ENCODE measurements around the gene OR7C1. TPM values are rescaled to one million over a fixed set of nuclear protein-coding genes. Genes with fewer than 3 reads are reported as not detected.
"Not testable (repeated sequence)": the region's sequence is repeated elsewhere in the genome, so short reads cannot be mapped to it uniquely, and the experiment has no call there.

The OR7C1 gene
- total RNA-seq, 1 donor from 2014 or later: 0.18 TPM

DNA sequence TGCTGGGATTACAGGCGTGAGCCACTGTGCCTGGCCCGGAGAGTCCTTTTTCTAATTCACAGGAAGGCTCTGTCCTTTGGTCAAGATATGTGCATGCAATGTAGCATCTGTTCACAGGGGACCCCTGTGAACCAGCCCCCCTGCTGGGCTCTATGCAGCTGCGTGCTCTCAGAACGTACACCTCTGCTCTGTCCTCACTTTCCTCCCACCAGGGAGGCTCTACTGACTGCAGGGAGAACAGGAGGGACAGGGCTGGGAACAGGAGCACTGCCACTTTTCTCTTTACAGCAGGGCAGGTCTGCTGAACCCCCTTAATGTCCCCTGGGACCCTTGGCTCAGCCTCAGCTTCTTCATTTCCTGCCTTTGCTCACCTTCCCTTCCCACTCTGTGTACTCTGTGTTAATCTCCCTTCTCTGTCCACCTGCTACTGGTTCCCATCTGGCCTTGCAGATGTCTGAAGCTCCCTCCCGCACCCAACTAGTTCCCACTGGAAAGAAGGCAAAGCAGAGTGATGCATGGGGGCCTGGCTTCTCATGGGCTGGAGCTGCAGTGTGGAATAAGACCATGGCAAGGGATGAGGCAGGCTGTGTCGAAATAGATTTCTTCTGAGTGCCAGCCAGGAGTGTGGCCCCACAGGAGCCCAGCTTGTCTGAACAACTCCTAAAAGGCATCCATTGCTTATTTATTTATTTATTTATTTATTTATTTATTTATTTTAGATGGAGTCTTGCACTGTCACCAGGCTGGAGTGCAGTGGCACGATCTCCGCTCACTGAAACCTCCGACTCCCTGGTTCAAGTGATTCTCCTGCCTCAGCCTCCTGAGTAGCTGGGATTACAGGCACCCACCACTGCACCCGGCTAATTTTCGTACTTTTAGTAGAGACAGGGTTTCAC lies 63.8 kb downstream of the OR7C1 start:
- intact Hi-C loops (cut with DNase I): no loop called here
- Histone ChIP-seq H3K9me3 (no peaks in the 10 kb centered on the region), H3K27me3 (ENCODE audit: low read depth) (peaks cover 18% of the 10 kb centered on the region), H3K4me1 (no peaks in the 10 kb centered on the region), H3K27ac (no peak overlapping the region), H3K4me3 (no peak overlapping the region), H3K36me3 (peaks cover 6% of the 10 kb centered on the region)
- TF ChIP-seq, protein P1, sequence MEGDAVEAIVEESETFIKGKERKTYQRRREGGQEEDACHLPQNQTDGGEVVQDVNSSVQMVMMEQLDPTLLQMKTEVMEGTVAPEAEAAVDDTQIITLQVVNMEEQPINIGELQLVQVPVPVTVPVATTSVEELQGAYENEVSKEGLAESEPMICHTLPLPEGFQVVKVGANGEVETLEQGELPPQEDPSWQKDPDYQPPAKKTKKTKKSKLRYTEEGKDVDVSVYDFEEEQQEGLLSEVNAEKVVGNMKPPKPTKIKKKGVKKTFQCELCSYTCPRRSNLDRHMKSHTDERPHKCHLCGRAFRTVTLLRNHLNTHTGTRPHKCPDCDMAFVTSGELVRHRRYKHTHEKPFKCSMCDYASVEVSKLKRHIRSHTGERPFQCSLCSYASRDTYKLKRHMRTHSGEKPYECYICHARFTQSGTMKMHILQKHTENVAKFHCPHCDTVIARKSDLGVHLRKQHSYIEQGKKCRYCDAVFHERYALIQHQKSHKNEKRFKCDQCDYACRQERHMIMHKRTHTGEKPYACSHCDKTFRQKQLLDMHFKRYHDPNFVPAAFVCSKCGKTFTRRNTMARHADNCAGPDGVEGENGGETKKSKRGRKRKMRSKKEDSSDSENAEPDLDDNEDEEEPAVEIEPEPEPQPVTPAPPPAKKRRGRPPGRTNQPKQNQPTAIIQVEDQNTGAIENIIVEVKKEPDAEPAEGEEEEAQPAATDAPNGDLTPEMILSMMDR (IDR thresholded peaks at IDR 0.05): no peak
- ATAC-seq (no peak), DNase-seq (peak; percentile 14)

DNA sequence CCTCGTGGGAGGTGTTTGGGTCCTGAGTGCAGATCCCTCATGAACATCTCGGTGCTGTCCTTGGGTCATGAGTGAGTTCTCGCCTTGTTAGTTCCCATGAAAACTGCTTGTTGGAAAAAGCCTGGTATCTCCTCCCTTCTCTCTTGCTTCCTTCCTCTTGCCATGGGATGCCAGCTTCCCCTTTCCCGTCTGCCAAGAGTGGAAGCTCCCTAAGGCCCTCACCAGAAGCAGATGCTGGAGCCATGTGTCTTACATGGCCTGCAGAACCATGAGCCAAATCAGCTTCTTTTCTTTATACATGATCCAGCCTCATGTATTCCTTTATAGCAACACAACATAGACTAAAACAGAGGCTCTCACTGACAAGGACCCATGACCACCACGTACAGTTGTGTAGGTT lies 64.8 kb downstream of the OR7C1 start:
- H3K27me3 ChIP-seq (ENCODE audit: low read depth): peaks cover 8% of the 10 kb centered on the region
- H3K4me1 ChIP-seq: no peaks in the 10 kb centered on the region
- no peaks in the 10 kb centered on the region for H3K9me3 ChIP-seq
- H3K4me3 ChIP-seq: no peak overlapping the region
- H3K36me3 ChIP-seq: peaks cover 6% of the 10 kb centered on the region
- TF ChIP-seq, protein P1 (IDR thresholded peaks at IDR 0.05): no peak
- intact Hi-C loops (cut with DNase I): no loop called here
- ATAC-seq (no peak), DNase-seq (no peak)
- H3K27ac ChIP-seq: no peak overlapping the region

DNA sequence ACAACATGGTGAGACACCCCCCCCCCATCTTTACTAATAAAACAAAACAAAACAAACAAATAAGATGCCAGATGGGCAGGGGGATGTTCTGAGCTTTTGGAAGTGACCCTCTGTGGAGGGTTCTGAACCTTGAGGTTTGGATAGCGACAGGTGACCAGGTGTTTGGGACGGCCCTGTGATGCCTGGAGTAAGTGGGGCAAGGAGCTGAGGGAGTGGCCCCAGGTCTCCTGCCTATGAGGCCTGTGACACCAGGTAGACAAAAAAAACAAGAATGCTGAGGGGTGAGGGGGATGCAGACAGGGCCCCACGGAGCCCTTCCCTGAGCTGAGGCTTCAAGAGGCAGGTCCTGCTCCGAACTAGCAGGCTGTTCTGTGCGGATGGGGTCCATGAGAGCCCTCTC lies 65.8 kb downstream of the OR7C1 start:
- ATAC-seq: no peak
- no peak for DNase-seq
- H3K4me3 ChIP-seq: no peak overlapping the region
- H3K27ac ChIP-seq: no peak overlapping the region
- H3K27me3 ChIP-seq (ENCODE audit: low read depth): peaks cover 4% of the 10 kb centered on the region
- H3K9me3 ChIP-seq: no peaks in the 10 kb centered on the region
- H3K36me3 ChIP-seq: peaks cover 6% of the 10 kb centered on the region
- no peaks in the 10 kb centered on the region for H3K4me1 ChIP-seq
- intact Hi-C loops (cut with DNase I): no loop called here
- TF ChIP-seq, protein P1 (IDR thresholded peaks at IDR 0.05): no peak

DNA sequence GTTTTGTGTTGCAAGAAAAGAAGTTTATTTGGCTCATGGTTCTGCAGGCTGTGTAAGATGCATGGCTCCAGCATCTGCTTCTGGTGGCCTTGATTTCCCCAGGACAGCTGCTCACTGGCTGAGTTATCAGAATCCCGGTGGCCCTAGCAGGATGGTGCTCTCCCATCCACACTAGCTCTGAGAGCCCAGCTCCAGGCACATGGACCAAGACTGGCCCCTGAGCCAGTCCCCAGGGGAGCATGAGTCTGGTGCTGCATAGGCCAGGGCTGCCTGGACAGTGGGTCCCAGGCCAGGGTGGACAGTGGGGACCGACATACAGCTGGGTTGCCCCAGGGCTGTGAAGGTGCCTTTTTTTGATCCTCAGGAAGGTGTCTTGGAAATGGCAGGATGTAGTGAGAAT lies 67.0 kb downstream of the OR7C1 start:
- DNase-seq: peak; percentile 13
- H3K9me3 ChIP-seq: no peaks in the 10 kb centered on the region
- no peak overlapping the region for H3K27ac ChIP-seq
- peaks cover 4% of the 10 kb centered on the region for H3K27me3 ChIP-seq (ENCODE audit: low read depth)
- TF ChIP-seq, protein P1 (IDR thresholded peaks at IDR 0.05): no peak
- intact Hi-C loops (cut with DNase I): no loop called here
- peaks cover 6% of the 10 kb centered on the region for H3K36me3 ChIP-seq
- H3K4me1 ChIP-seq: no peaks in the 10 kb centered on the region
- no peak for ATAC-seq
- no peak overlapping the region for H3K4me3 ChIP-seq

DNA sequence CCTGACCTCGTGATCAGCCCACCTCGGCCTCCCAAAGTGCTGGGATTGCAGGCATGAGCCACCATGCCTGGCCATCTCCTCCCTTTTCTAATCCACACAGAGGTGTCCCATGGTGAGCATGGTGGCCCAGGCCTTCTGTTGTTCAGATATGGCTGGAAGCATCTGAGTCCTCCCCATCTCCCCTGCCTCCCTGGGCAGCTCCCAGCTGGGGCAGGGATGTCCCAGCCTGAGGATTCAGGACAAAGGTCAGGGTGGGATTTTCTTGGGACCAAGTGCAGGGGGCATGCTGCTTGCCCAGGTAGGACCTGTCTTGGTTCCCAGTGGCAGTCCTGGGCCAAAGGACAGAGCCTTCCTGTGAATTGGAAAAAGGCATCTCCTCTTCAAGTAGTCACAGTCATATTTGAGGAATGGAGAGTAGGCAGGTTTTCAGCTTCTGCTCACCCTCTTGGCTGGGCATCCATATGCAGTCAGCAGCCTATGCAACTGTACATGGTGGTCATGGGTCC lies 67.5 kb downstream of the OR7C1 start:
- intact Hi-C loops (cut with DNase I): no loop called here

DNA sequence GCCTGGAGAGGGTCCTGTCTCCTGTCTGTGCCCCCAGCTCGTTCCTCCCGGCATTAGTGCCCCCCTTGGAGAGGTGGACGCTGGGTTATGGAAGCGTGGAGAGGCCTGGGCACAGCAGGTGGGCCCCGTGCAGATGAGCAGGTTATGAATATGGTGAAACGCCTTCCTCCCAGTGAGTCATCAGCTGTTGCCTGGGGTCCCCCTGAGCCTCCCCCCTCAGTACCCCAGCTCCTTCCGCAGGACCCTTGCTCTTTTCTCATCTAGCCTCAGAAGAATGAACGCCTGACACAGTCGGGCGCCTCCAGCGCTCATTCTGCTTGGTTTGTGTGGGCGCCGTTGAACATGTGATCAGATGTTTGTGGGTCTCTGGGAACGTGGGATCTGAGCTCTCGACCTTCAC lies 69.1 kb downstream of the OR7C1 start:
- H3K27ac ChIP-seq; intact Hi-C loops (cut with DNase I); H3K4me3 ChIP-seq; H3K9me3 ChIP-seq; H3K27me3 ChIP-seq (ENCODE audit: low read depth); H3K36me3 ChIP-seq; H3K4me1 ChIP-seq: not testable (repeated sequence)
- DNase-seq (peak; percentile 1), ATAC-seq (peak in 1 of 2 donors; percentile 14)

More for the DNA sequence above, 67.5 kb downstream of the OR7C1 start:
- DNase-seq (peak; percentile 8), ATAC-seq (no peak)
- Histone ChIP-seq H3K4me3 (no peak overlapping the region), H3K4me1 (no peaks in the 10 kb centered on the region), H3K36me3 (peaks cover 6% of the 10 kb centered on the region), H3K27ac (no peak overlapping the region), H3K9me3 (no peaks in the 10 kb centered on the region), H3K27me3 (ENCODE audit: low read depth) (peaks cover 4% of the 10 kb centered on the region)
- TF ChIP-seq, protein P1 (IDR thresholded peaks at IDR 0.05): no peak

DNA sequence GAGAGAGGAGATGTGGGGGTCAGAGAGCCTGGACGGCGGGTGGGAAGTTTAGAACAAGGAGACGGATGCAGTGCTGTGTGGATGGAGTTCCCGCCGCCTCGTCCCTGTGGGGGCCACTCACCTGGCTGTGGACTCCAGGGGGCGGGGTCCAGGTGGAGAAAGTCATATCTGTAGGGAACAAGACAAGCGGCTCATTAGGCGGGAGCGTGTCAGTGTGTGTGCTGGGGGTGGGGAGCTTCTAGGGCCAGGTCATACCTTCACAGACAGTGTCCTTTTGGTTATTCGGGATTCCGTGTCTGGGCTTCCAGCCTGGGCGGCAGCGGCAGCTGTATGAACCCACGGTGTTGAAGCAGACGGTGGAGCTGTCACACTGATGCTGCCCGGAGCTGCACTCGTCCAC lies 69.6 kb downstream of the OR7C1 start:
- intact Hi-C loops (cut with DNase I); H3K9me3 ChIP-seq; H3K27me3 ChIP-seq (ENCODE audit: low read depth); H3K4me3 ChIP-seq; H3K36me3 ChIP-seq; H3K4me1 ChIP-seq; H3K27ac ChIP-seq: not testable (repeated sequence)
- ATAC-seq: peak; percentile 45 to 50
- DNase-seq: peak; percentile 20
